Left lung (tissue), 10 donors: ENCODE results near the gene IL9. TPM values are rescaled to one million over a fixed set of nuclear protein-coding genes. Genes with fewer than 3 reads are reported as not detected.
"Not testable (repeated sequence)": the region's sequence is repeated elsewhere in the genome, so short reads cannot be mapped to it uniquely, and the experiment has no call there.

ENCODE experiments used
- ATAC-seq: fragments of 200-7000 bp; cut with Tn5 transposase; one replicate; pipeline ENCODE4 v1.9.1; 2020; ENCODE audit warnings: moderate library complexity
- DNase-seq, 4 donors: peaks; one replicate each; pipeline ENCODE4 v3.0.0-alpha.2; 2013 to 2020
- H3K27ac ChIP-seq, 2 donors: fragments of 200-600 bp; sonication (generic) in 1 of 2; one replicate each; pipeline versions ENCODE4 v1.5.0 to v1.8.0; 2020 to 2021
- H3K27me3 ChIP-seq, 2 donors: fragments of 200-600 bp; sonication (generic) in 1 of 2; one replicate each; pipeline versions ENCODE4 v1.5.0 to v1.8.0; 2020 to 2021
- H3K36me3 ChIP-seq, 2 donors: fragments of 200-600 bp; sonication (generic) in 1 of 2; one replicate each; pipeline versions ENCODE4 v1.5.0 to v1.8.0; 2020 to 2021
- H3K4me1 ChIP-seq, 2 donors: fragments of 200-600 bp; one replicate each; pipeline ENCODE4 v1.8.0; 2021
- H3K4me3 ChIP-seq, 2 donors: fragments of 200-600 bp; sonication (generic) in 1 of 2; one replicate each; pipeline versions ENCODE4 v1.5.0 to v1.8.0; 2020 to 2021; ENCODE audit warnings: mild to moderate bottlenecking in 1 of 2
- H3K9me3 ChIP-seq, 2 donors: fragments of 200-600 bp; sonication (generic) in 1 of 2; one replicate each; pipeline versions ENCODE4 v1.5.0 to v1.8.0; 2020 to 2021
- CTCF ChIP-seq, 2 donors: fragments of 200-600 bp; sonication (generic) in 1 of 2; IDR thresholded peaks; one replicate each; pipeline versions ENCODE4 v1.5.0 to v1.8.0; 2021; ENCODE audit warnings: antibody characterized with exemption in 2 of 2
- intact Hi-C, 2 donors: fragments of 100-400 bp; cut with DNase I; formaldehyde crosslinking; loops; one replicate each; pipeline versions ENCODE4 v1.11.2 to v1.14.2; 2022
- polyA plus RNA-seq, 6 donors: library from polyadenylated mRNA; unstranded; fragments of 120-200 nt; gene quantifications; one replicate each; pipeline ENCODE4 v1.2.1, GENCODE V29; 2013; ENCODE audit not compliant: insufficient read length in 6 of 6
- total RNA-seq, 2 donors: library from RNA; stranded (reverse); fragmentation: NEBNext Ultra II Directional; extraction: Animal tissue kit (Norgen Biotek cat#: 25700); gene quantifications; one replicate each; pipeline ENCODE4 v1.2.1, GENCODE V29; 2021
- donor health status: DM: no; HTN: yes; CAD: no.
- donor health status: DM: no; HTN: no; CAD: no.

Gene IL9
- total and polyA plus RNA-seq, 8 donors: not detected

GRCh38 chr5:135861641-135862040 lies 34.0 kb downstream of the IL9 start:
- no peak for DNase-seq
- intact Hi-C loops: no loop called here
- ATAC-seq: no peak
- no peaks in the 10 kb centered on the region for H3K27me3 ChIP-seq
- TF ChIP-seq CTCF (IDR thresholded peaks at IDR 0.05): no peak
- H3K27ac ChIP-seq: no peak overlapping the region
- H3K9me3 ChIP-seq: no peaks in the 10 kb centered on the region
- no peaks in the 10 kb centered on the region for H3K36me3 ChIP-seq
- H3K4me1 ChIP-seq: no peaks in the 10 kb centered on the region
- no peak overlapping the region for H3K4me3 ChIP-seq

- H3K27ac ChIP-seq: no peak overlapping the region
- intact Hi-C loops: no loop called here
- no peak for TF ChIP-seq CTCF (IDR thresholded peaks at IDR 0.05)
- no peak for DNase-seq
- peaks cover 0 to 5% of the 10 kb centered on the region in 2 donors for H3K27me3 ChIP-seq
- no peaks in the 10 kb centered on the region for H3K36me3 ChIP-seq
- no peak overlapping the region for H3K4me3 ChIP-seq
- no peak for ATAC-seq
- no peaks in the 10 kb centered on the region for H3K9me3 ChIP-seq
- no peaks in the 10 kb centered on the region for H3K4me1 ChIP-seq
Observed at GRCh38 chr5:135859641-135860040, 36.0 kb downstream of the IL9 start.

GRCh38 chr5:135859186-135859585 lies 36.5 kb downstream of the IL9 start:
- DNase-seq, intact Hi-C loops, H3K27me3 ChIP-seq, H3K4me3 ChIP-seq, ATAC-seq, H3K9me3 ChIP-seq, H3K27ac ChIP-seq, H3K4me1 ChIP-seq, H3K36me3 ChIP-seq: not testable (repeated sequence)

- no peaks in the 10 kb centered on the region for H3K4me1 ChIP-seq
- no peaks in the 10 kb centered on the region for H3K36me3 ChIP-seq
- intact Hi-C loops: no loop called here
- no peak for DNase-seq
- no peak for TF ChIP-seq CTCF (IDR thresholded peaks at IDR 0.05)
- no peaks in the 10 kb centered on the region for H3K9me3 ChIP-seq
- no peak overlapping the region for H3K4me3 ChIP-seq
- peaks cover 0 to 5% of the 10 kb centered on the region in 2 donors for H3K27me3 ChIP-seq
- no peak overlapping the region for H3K27ac ChIP-seq
- ATAC-seq: peak; percentile 80
Observed at GRCh38 chr5:135857630-135858311, 37.9 kb downstream of the IL9 start.

- intact Hi-C loops: no loop called here
Observed at GRCh38 chr5:135851915-135852845, 43.5 kb downstream of the IL9 start.

More at GRCh38 chr5:135851915-135852845, 43.5 kb downstream of the IL9 start:
- H3K4me3 ChIP-seq: no peak overlapping the region
- no peaks in the 10 kb centered on the region for H3K36me3 ChIP-seq
- H3K4me1 ChIP-seq: no peaks in the 10 kb centered on the region
- no peaks in the 10 kb centered on the region for H3K9me3 ChIP-seq
- no peak for DNase-seq
- TF ChIP-seq CTCF (IDR thresholded peaks at IDR 0.05): no peak
- H3K27me3 ChIP-seq: peaks cover 0 to 5% of the 10 kb centered on the region in 2 donors
- H3K27ac ChIP-seq: no peak overlapping the region
- ATAC-seq: no peak
